Measurements from ENCODE around the gene PAX8.

PAX8 gene

DNA sequence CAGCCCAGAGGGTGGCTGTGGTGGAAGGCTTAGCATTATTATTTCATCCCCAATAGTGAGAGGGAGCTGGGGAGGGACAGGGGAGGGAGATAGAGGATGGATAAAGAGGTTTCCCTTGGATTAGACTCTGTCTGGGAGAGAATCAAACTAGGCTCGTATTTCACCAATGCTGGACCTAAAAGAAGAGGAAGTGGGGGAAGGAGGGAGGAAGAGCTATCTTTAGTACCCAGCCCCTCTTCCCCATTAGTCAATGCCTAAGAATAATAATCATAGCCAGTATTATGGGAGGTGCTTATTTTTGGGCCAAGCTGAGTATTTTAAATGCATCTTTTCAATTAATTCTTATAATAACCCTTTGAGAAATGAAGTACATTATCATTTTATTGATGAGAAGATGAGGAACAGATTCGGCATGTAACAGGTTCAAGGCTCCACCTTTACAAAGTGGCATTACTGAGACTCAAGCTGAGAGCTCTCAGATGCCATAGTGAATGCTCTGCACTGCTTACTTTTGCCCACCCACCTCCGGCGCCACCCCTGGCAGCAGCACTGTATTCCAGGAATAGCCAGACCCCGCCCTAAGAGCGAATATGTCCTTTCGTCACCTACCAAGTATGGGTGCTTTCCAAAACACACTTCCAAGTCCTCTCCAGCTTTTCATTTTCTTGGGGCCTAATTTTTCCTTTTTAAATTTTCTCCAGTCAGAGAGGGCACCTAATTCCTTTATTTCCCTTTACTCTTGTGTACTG is 21.0 kb downstream of the PAX8 start:
- no peak overlapping the region for H3K4me3 ChIP-seq (ENCODE audit: low read depth, low read length)
- TF ChIP-seq, protein P1, sequence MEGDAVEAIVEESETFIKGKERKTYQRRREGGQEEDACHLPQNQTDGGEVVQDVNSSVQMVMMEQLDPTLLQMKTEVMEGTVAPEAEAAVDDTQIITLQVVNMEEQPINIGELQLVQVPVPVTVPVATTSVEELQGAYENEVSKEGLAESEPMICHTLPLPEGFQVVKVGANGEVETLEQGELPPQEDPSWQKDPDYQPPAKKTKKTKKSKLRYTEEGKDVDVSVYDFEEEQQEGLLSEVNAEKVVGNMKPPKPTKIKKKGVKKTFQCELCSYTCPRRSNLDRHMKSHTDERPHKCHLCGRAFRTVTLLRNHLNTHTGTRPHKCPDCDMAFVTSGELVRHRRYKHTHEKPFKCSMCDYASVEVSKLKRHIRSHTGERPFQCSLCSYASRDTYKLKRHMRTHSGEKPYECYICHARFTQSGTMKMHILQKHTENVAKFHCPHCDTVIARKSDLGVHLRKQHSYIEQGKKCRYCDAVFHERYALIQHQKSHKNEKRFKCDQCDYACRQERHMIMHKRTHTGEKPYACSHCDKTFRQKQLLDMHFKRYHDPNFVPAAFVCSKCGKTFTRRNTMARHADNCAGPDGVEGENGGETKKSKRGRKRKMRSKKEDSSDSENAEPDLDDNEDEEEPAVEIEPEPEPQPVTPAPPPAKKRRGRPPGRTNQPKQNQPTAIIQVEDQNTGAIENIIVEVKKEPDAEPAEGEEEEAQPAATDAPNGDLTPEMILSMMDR (conservative IDR thresholded peaks at IDR 0.05; ENCODE audit: low read depth, low read length), result no peak
- no peak for DNase-seq (ENCODE audit: low read depth)

DNA sequence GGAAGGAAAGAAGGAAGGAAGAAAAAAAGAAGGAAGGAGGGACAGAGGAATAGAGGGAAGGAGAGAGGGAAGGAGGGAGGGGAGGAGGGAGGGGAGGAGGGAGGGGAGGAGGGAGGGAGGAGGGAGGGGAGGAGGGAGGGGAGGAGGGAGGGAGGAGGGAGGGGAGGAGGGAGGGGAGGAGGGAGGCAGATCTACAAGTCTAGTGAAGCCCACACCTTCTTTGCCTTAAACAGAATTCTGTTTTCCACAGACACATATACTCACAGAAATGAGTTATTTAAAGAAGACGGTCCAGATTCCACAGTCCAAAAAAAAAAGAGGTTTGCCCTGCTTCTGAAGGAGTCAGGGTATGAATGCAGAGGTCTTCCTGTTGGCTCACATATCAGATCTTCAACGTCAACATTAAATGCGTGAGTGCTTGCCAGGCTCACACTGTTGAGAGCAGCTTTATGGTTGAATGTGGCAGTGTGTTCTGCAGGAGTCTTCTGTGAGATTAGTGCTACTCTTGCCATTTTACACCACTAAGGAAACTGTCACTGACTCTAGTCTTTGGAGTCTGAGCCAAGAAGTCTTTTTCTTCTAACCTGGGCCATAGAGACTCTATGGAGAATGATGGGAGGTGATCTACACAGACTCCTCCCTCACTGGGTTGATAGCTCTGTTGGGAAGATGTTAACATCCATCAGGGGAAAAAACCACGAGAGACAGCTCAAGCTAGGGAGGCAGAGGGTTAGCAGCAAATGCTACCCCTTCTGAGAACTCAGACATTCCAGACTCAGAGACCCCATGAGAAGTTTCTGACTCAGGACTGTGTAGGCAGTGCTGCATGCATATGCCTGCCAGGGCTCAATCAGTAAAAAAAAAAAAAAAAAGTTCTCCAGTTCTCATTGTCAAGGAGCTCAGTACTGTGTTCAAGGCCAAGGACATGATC is 23.3 kb downstream of the PAX8 start:
- DNase-seq (ENCODE audit: low read depth), result peak; percentile 65
- TF ChIP-seq, protein P1 (conservative IDR thresholded peaks at IDR 0.05; ENCODE audit: low read depth, low read length), result no peak
- H3K4me3 ChIP-seq (ENCODE audit: low read depth, low read length), result no peak overlapping the region

DNA sequence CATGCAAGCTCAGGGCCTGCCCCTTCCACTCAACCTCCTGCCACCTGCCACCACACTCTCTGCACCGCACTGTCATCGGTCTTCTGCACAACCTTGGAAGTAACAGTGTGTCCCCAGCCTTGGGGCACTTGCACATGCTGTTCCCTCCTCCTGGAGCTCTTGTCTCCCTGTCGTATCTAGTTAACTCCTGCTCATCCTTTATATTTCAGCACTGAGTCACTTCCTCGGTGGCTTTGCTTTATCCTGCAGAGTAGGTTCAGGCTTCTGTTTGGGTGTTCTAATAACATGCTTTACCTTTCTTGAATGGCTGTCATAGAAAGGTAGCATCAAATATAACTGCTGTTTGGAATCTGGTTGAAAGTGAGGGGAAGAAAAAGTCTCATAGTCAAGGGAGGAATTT is 25.3 kb downstream of the PAX8 start:
- TF ChIP-seq, protein P1 (conservative IDR thresholded peaks at IDR 0.05; ENCODE audit: low read depth, low read length), result no peak
- no peak overlapping the region for H3K4me3 ChIP-seq (ENCODE audit: low read depth, low read length)
- DNase-seq (ENCODE audit: low read depth), result no peak

DNA sequence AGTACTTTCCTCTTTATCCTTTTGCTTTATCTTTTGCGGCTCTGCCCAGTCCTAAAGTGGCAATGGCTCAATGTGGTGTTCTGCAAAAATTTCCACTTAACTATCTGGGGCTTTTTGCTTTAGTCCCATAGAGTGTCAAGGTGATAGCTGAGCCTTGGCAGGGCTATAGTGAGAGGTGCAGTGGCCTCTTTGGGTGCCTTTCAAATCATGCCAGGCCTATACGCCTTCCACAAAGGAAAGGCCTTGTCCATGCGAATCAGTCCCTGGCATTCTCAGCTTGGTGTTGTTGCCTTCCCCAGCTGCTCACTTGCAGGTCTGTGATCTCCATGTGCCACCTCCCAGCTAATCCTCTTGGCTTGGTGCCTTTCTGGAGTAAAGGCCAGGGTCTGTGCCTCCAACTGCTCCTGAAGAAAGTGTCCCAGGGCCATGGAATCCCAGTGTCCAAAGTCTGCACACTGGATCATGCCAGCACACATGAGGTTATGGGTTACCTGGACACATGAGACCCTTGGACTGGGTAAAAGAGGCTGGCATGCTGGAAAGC is 26.6 kb downstream of the PAX8 start:
- no peak for DNase-seq (ENCODE audit: low read depth)
- TF ChIP-seq, protein P1 (conservative IDR thresholded peaks at IDR 0.05; ENCODE audit: low read depth, low read length), result no peak
- no peak overlapping the region for H3K4me3 ChIP-seq (ENCODE audit: low read depth, low read length)

DNA sequence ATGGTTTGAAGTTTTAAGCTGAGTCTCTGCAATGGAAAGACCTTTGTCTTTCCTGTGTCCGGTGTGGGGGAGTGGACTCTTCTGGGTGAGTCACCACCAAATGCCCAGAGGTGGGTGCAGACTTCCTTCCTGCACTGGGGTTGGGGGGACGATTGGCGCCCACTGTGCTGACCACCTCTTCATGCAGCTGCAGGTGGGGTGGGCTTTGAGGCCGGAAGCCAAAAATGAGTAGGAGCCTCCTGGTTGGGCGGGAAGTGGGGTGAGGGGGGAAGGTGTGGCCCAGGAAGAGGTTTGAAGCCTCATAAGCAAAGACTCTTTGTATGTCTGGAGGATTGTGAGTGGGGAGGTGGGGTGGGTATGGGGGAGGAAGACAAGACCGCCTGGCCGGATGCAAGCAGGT is 27.6 kb downstream of the PAX8 start:
- no peak overlapping the region for H3K4me3 ChIP-seq (ENCODE audit: low read depth, low read length)
- TF ChIP-seq, protein P1 (conservative IDR thresholded peaks at IDR 0.05; ENCODE audit: low read depth, low read length), result no peak
- no peak for DNase-seq (ENCODE audit: low read depth)

DNA sequence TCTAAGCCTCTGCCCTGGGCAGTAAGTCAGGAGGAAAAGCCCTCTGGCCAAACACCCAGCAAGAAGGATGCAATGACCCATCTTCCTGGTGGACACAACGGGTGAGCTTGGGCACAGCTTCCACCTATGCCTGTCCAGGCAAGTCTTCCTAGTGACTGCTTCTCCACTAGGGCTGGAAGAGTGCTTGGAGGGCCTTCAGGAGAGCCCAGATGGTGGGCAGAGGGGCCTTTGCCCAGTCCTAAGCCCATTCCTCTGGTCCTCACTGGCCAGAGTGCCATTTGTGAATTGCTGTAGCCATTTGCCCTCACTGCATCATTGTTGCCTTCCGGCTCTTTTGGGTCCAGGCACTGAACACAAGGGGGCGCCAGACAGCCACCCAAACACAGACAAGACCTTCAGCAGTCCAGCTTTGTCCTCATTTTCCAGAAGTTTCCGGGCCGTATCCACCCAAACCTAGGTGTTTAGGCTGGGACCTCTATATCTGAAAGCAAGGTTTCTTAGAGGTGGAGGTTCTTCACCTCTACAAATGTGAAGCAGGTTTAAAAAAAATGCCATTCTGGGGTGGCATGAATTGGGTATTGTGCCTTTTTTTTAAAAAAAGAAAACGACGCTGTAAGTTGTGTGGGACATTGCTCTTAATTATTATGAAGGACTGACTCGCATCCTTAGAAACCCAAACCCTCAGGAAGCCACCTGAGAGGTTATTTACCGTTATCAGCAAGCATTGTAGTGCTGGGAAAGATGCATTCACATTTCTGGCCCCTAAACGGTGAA is 29.5 kb downstream of the PAX8 start:
- peak; percentile 87 for DNase-seq (ENCODE audit: low read depth)
- TF ChIP-seq, protein P1 (conservative IDR thresholded peaks at IDR 0.05; ENCODE audit: low read depth, low read length), result peak; percentile 97
- no peak overlapping the region for H3K4me3 ChIP-seq (ENCODE audit: low read depth, low read length)
